ENCODE data around the gene ENTPD1.

DNA sequence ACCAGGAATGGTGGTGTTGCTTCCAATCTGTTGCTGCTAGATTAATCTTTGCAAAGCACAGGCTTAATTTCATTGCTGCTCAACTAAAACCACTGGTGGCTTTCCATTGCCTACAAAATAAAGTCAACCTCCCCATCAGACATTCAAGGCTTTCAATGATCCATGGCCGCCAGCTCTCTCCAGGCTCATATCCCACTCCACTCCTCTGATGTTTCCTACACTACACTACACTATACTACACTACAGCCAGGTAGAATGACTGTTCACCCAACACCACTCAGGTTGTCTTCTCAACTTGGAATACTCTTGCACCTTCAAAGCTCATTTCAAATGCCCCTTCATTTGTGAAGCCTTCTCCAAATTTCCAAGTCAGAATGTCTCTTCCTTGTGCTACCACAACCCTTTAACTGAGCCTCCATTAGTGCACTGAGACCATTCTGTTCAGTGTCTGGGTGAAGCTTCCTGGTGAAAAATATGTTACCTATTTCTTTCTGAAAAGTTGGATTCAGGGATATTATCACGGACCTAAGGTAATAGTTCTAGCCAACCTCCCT is 116.3 kb downstream of the ENTPD1 start:
- TF ChIP-seq POLR2A (IDR thresholded peaks at IDR 0.05) = no peak
- TF ChIP-seq, protein P1, sequence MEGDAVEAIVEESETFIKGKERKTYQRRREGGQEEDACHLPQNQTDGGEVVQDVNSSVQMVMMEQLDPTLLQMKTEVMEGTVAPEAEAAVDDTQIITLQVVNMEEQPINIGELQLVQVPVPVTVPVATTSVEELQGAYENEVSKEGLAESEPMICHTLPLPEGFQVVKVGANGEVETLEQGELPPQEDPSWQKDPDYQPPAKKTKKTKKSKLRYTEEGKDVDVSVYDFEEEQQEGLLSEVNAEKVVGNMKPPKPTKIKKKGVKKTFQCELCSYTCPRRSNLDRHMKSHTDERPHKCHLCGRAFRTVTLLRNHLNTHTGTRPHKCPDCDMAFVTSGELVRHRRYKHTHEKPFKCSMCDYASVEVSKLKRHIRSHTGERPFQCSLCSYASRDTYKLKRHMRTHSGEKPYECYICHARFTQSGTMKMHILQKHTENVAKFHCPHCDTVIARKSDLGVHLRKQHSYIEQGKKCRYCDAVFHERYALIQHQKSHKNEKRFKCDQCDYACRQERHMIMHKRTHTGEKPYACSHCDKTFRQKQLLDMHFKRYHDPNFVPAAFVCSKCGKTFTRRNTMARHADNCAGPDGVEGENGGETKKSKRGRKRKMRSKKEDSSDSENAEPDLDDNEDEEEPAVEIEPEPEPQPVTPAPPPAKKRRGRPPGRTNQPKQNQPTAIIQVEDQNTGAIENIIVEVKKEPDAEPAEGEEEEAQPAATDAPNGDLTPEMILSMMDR (IDR thresholded peaks at IDR 0.05) = no peak

All from adrenal gland (tissue), 5 donors.